GM20000 (cell line): ENCODE data around the gene ANXA6.

Experiments used
- DNase-seq: peaks from one replicate; pipeline ENCODE4 v3.0.0; 2012; ENCODE audit warnings: low spot score
- TF ChIP-seq, protein P1 (sequence below): IDR thresholded peaks from 2 replicates; pipeline ENCODE4 v1.5.1; 2012; ENCODE audit warnings: mild to moderate bottlenecking, control low read depth; ENCODE audit errors: extremely low read depth, missing control alignments

Gene ANXA6

DNA sequence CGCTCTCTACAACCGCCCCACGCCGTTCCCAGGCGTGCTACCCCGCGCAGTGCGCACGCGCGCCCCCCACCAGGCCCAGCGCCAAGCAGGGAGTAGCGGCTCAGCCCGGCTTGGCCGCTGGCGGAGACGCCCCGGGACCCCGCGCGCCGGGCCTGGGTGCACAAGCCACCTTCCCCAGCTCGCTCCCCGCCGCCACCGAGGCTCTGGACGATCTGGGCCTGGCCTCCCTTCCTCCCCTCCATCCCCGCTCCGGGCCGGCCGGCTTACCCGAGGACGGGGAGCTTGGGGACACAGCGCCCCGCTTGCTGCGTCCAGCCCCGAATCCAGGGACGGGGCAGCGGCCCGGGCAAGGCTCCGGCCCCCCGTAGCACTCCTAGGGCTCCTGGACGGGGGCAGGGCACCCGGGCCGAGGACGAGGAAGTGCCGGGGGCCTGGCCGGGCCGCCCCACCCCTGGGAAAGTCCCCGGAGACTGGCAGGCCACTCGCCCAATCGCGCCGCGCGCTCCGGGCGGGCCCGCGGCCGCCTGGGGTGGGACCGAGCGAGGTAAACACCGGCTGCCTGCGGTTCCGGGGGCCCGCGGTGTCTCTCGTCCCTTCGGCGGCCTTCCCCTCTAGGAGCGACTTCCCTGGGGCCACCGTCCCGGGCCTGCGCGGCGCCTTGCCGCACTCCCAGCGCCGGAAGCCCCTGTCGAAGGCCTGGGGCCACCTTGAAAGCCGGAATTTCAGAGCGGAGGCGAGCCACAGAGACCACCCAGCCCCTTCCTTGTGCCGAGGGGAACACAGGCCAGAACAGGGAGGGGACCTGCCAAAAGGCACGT, 76.8 kb downstream of the ANXA6 start, which contains the start of gene TNIP1:
Gene TNIP1, minus strand, starts transcription at position 422 of the 818 bp plus-strand sequence. CDS start 15,939 bp downstream, outside the sequence.
- TF ChIP-seq, protein P1, sequence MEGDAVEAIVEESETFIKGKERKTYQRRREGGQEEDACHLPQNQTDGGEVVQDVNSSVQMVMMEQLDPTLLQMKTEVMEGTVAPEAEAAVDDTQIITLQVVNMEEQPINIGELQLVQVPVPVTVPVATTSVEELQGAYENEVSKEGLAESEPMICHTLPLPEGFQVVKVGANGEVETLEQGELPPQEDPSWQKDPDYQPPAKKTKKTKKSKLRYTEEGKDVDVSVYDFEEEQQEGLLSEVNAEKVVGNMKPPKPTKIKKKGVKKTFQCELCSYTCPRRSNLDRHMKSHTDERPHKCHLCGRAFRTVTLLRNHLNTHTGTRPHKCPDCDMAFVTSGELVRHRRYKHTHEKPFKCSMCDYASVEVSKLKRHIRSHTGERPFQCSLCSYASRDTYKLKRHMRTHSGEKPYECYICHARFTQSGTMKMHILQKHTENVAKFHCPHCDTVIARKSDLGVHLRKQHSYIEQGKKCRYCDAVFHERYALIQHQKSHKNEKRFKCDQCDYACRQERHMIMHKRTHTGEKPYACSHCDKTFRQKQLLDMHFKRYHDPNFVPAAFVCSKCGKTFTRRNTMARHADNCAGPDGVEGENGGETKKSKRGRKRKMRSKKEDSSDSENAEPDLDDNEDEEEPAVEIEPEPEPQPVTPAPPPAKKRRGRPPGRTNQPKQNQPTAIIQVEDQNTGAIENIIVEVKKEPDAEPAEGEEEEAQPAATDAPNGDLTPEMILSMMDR, result no peak
- DNase-seq, result peak; percentile 98

GRCh38 chr5:151079838-151080612, 77.6 kb downstream of the ANXA6 start:
- TF ChIP-seq, protein P1, result peak; percentile 4
- no peak for DNase-seq

- TF ChIP-seq, protein P1, result no peak
- DNase-seq, result peak; percentile 83
These were observed 78.9 kb downstream of the ANXA6 start for GRCh38 chr5:151078490-151079262.

GRCh38 chr5:151077967-151078366, 79.6 kb downstream of the ANXA6 start:
- no peak for DNase-seq
- TF ChIP-seq, protein P1, result no peak

GRCh38 chr5:151077419-151077818, 80.2 kb downstream of the ANXA6 start:
- DNase-seq, result no peak
- TF ChIP-seq, protein P1, result no peak

GRCh38 chr5:151076616-151077015, 81.0 kb downstream of the ANXA6 start:
- TF ChIP-seq, protein P1, result no peak

More at GRCh38 chr5:151076616-151077015, 81.0 kb downstream of the ANXA6 start:
- no peak for DNase-seq
